HG03575 (cell line): ENCODE results near the gene NOL3.

Source experiments
- ATAC-seq: cut with Tn5 transposase; IDR thresholded peaks from one replicate; pipeline ENCODE4 v1.9.1; 2021; ENCODE audit not compliant: unreplicated experiment, insufficient number of reproducible peaks, low FRiP score; ENCODE audit errors: extremely low read depth

The NOL3 gene

DNA sequence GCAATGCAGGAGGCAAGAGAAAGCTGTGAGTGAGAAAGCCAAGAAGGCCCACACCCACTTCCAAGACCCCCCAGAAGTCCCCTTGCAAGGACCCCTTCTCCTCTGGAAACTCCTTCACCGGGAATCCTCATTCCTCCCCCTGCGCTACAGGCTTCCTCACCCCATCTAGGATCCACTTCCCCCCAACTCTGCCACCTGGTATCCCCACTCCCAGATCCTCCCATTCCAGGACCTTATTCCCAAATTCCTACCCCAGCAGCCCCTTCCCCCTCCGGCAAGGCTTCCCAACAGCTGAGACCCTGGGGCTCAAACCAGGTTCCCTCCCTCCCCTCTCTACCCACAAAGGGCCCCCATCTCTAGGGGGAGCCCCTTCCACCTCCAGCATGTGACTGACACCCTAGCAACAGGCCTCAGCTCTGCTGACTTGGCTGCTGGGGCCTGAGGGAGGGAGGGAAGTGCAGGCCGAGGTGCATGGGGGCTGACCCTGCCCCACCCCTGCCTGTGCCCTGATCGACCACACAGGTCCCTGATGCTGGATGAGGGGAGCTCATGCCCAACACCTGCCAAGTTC is 3.7 kb upstream of the NOL3 start:
- ATAC-seq = no peak

DNA sequence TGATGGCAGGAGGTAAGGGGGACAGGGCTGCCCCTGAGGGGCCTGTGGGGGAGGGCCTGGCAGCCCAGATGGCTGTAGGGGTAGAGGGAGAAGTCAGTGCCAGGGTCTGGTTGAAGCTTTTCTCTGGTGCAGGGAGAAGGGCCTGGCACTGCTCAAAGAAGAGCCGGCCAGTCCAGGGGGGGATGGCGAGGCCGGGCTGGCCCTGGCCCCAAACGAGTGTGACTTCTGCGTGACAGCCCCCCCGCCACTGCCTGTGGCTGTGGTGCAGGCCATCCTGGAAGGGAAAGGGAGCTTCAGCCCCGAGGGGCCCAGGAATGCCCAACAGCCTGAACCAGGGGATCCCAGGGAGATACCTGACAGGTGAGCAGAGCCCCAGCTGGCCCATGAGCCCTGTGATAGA is 2.8 kb upstream of the NOL3 start:
- ATAC-seq = no peak

DNA sequence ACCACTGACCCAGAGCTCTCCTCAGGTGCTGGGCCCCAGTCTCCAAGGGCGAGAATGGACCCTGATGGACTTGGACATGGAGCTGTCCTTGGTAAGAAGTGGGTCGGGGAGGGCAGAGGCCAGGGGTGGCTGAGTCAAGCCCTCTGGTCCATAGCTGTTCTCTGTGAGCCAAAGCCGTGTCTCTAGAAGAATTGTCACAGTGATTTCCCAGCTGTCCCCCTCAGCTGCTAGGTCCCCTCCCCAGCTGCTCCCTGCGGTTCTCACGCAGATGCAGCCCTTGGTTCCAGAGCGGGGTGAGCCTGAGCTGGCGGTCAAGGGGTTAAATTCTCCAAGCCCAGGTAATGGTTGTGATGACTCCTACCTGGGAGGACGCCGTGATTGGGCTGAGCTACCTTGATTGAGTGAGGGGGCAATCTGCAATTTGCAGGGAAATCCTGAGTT is 1.3 kb upstream of the NOL3 start:
- no peak for ATAC-seq

DNA sequence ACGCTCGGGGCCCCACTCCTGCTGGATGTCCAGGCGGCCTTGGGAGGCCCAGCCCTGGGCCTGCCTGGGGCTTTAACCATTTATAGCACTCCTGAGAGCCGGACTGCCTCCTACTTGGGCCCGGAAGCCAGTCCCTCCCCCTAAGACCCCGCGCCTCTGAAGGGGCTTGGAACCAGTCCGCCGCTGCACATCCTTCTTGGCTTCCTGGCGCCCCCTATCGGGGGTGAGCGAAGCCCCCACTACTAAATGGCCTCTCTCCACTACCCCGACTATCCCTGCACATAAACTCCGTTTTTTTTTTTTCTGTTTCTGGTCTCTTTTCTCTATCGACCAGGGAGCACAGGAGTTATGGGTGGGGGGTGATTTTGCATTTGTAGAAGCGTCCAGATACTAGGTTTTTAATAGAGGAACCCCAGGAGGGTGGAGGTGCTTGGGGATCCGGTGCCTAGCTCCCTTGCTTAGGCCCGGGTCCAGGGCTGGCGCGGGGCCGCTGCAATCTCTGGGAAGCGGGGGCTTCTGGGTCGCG is 633 bp upstream of the NOL3 start:
- no peak for ATAC-seq

DNA sequence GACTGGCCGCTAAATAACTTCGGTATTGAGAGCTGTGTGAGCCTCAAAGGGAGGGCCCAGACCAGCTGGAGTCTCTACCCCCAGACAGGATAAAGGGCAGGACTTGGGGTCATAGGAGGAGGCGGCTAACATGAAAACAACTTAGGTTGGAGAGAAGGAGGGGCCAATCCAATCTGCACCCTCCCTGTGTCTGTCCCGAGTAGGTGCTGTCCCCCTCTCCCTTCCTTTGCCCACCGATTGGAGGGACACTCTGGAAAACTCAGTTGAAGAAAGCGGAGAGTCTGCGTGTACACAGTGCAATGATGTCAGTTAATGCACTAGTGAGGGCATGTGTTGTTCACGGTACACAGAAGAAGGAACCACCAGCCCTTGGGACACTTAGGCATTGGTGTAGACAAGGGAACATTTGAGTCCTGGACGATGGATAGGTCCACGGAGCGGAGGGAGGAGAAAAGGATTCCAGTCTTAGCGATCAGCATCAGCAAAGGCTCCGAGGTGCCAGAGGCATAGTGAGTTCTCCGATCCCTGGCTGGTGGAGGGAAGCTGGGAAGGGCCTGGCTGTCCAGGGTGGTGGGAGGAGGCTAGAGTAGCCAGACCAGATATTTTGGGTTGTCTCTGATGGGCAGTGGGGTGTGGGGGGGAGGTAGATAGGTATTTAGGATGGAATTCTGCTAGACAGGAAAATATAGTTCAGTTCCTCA is 761 bp downstream of the NOL3 start:
- ATAC-seq = no peak

DNA sequence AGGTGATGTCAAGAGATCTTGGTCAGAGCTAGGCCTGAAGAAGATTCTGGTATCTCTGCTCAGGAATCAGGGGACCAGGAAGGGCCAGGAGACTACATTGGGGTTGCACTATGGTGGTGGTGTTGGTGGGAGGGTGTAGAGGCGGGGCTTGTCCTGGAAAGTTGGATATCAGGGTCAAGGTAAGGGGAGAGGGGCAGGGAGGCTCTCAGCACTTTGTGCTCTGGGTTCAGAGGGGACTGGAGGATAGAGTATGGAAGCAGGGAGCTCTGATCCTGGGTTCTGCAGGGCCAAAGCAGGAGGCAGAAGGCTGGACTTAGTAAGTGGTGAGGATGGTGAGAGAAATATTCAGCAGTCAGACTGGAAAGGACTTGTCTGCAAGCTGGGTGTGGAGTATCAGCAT is 3.0 kb downstream of the NOL3 start:
- no peak for ATAC-seq

DNA sequence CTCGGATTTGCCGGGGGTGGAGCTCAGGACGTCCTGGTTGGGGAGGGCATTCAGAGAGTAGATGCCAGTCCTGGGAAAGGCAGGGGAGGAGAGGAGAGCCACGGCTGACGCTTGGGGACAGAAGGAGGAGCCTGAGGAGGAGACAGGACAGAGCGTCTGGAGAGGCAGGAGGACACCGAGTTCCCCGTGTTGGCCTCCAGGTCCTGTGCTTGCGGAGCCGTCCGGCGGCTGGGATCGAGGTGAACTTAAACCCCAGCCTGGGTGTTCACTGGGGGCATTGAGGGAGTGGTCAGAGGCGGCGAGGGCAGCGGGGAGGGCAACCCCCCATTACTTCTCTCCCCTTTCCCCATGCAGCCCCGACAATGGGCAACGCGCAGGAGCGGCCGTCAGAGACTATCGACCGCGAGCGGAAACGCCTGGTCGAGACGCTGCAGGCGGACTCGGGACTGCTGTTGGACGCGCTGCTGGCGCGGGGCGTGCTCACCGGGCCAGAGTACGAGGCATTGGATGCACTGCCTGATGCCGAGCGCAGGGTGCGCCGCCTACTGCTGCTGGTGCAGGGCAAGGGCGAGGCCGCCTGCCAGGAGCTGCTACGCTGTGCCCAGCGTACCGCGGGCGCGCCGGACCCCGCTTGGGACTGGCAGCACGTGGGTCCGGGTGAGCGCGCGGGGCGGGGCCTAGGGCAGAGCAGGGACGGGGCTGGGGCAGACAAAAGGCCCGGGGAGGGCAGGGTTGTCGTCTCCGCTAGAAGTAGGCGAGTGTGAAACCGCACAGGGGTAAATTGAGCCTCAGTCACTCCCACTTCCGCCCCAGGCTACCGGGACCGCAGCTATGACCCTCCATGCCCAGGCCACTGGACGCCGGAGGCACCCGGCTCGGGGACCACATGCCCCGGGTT is 3.7 kb downstream of the NOL3 start:
- ATAC-seq = no peak

DNA sequence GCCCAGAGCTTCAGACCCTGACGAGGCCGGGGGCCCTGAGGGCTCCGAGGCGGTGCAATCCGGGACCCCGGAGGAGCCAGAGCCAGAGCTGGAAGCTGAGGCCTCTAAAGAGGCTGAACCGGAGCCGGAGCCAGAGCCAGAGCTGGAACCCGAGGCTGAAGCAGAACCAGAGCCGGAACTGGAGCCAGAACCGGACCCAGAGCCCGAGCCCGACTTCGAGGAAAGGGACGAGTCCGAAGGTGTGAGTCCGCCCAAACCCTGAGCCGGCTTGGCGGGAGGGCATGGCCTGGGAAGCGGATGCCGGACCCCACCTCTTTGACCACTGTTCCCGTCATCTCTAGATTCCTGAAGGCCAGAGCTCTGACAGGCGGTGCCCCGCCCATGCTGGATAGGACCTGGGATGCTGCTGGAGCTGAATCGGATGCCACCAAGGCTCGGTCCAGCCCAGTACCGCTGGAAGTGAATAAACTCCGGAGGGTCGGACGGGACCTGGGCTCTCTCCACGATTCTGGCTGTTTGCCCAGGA is 4.4 kb downstream of the NOL3 start:
- no peak for ATAC-seq

DNA sequence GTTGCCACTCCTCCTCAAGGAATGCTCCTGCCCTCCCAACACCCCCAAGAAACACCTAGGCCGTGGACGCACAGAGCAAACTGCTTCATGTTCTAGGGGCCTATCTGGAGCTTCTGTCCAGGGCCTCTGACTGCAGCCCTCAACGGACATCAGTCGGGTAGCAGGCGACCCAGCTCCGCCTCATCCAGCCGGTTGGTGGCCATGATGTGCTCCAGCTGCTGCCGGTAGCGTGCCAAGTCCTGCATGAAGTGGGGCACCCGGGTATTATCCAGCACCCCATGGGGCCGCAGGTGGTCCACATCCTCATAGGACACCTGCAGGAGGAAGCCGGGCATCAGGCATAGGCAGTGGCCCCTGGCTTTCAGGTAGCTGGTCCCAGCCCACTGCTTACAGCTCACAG is 6.3 kb downstream of the NOL3 start:
- ATAC-seq = no peak

DNA sequence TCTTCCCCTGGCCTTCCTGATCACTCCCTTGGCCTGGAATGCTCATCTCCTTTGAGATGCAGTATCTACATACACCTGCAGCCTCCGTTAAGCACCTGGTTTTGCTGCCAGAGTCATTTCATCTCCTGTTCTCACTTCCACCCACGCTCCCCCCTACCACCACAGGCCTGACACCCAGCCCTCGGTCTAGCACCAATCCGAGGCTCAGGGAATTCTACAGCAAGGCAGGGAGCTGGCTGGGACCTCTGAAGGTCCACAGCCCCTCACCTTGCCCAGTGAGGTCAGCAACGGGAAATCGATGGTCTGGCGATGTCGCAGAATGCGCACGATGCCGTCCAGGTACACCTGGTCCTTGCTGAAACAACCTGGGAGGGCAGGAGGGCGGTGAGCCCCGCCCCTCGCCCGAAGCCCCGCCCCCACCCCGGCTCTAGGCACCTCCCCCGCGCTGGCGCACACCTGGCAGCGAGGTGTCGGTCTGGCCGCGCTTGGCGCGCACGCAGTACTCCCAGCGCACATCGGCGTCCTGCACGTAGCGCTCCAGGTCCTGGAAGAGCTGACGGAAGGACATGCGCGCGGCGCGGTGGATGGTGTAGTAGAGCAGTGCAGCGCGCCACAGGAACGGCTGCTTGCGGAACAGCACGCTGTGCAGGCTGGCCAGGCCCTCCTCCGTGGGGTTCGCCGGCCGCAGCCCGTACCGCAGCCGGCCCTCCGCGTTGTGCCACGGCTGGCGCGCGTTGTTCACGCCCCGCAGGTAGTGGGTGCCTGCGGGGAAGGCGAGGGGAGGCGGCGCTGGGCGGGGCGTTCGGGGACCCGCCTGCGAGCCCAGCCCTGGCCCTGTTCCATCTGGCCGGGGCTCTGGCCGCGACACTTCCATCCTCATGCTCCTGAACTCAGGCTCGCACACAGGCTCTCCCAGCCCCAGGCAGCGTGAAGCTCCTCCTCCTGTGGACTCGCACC is 7.7 kb downstream of the NOL3 start:
- no peak for ATAC-seq

DNA sequence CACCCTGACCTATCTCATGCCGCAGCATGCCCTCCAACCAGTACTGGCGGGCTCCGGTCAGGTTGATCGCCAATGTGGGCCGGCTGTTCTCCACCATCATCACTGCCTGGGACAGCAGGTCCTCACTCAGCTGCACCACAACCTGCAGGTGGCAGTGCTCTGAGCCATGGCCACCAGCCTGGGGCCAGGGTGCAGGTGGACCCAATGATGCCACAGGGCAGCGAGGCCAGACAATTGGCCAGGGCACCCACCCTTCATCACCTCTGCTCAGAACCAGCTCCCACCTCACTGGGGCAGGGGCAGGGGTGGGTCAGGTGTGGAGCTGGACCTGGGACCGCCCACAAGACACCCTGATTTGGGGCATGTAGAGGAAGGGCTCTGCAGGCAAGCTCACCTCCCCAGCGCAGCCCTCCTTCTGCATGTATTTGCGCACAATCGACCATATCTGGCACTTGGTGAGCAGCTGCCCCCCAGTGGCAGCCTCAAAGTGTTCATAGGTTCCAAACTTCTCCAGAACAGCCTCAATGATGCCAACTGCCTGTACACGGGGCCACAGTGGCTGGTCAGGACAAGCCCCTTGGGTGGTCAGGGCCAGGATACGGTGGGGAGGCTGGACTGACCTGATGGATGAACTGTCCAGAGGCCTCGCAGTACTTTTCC is 9.2 kb downstream of the NOL3 start:
- no peak for ATAC-seq

DNA sequence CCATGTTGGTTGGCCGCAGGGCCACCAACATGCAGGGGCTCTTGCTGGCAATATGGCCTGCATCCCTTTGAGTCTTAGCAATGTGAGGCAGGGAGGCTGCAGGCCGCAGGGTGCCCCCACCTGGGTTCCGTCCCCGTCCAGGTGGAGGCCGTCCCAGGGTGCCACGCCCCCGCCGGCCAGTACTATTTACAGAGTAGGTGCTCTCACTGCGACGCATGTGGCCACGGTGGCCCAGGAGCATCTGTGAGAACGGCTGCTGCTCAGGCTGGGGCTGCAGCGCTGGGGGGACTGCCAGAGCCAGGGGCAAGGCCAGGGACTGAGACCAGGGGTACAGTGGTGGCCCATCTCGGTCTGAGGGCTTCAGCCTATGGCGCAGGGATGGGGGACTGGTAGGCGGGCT is 9.8 kb downstream of the NOL3 start:
- ATAC-seq = no peak

DNA sequence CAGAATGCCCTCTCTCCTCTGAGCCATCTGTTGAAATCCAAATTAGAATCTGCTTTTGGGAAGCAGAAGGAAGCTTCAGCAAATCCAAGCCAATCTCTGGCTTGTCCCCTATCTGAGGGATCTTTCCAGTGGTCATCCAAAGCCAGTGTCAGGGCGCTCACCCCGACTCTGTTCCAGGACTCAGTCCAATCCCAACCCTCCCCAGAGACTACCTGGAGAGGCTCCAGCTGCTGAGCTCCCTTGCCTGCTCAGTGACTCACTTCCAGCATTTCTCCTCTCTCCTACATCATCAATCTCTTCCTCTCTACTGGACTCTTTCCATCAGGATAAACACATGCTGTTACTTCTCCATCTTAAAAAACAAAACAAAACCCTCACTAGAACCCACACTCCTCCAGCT is 11.0 kb downstream of the NOL3 start:
- no peak for ATAC-seq

DNA sequence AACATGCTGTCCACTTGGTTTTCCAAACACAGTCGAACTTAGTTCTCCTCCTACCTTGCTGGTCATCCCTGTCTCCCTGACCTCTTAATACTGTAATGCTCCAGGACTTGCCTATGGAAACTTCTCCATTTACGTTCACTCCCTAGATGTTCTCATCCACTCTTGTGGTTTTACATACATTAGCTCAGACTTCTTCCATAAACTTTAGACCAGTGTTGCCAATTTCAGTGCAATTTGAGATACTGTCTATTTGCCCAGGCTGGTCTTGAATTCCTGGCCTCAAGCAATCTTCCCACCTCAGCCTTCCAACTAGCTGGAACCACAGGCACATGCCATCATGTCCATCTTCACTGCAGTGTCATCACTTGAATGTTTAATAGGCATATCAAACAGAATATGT is 11.9 kb downstream of the NOL3 start:
- ATAC-seq = no peak

DNA sequence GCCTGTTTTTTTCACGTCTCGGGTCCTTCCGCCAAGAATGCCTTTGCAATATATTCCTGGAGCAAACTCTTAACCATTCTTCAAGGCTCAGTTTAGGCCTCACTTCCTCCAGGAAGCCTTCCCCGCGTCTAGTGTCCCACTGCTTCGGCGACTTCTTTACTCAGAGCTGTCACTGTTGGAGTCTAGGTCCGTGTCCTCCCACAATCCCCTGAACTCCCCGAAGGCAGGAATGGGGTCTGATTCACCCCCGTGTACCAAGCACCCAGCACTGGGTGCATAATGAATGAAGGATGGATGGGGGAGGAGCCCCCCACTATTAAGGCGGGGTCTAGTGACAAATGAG is 12.9 kb downstream of the NOL3 start:
- ATAC-seq = no peak

DNA sequence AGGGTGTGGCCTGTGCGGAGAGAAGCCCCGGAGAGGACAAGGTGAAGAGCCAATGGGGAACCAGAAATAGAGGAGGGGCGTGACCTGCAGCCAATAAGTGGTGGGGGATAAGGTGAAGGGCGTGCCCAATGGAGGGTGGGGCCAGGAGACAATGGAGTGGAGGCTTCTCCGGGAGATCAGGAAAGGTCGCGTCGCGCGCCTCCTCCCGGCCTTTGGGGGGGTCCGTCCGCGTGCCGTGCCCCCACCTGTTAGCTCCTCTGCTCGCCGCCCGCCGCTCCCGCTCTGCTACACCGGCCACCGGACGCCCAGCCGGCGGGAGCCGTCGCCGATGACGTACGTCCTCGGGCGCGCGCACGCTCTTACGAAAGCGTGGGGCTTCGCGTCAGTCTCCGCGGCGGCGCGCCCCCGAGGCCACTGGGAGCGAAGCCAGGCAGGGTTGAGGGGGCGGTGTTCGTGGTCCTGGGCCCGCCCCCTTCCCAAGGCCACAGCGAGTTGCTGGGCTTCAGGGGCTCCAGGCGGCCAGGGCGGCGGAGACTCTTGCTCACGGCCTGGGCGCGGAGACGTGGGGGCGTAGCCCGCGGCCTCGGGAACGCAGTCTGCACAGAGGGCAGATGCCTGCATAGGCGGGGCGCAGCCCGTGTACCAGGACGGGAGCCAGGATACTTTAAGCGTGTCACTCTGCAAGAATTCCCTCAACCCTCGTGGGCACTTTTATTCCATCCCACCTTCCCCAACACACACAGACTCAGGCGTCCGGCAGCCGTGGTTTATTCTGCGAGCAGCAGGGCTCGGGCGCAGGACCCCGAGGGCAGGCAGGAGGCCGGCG is 13.5 kb downstream of the NOL3 start, which contains the start of gene MATCAP1:
TSS of gene MATCAP1 (minus strand) at position 337 of the 826 bp plus-strand sequence. CDS start 3,353 bp downstream, outside the sequence.
- ATAC-seq = peak; percentile 71

DNA sequence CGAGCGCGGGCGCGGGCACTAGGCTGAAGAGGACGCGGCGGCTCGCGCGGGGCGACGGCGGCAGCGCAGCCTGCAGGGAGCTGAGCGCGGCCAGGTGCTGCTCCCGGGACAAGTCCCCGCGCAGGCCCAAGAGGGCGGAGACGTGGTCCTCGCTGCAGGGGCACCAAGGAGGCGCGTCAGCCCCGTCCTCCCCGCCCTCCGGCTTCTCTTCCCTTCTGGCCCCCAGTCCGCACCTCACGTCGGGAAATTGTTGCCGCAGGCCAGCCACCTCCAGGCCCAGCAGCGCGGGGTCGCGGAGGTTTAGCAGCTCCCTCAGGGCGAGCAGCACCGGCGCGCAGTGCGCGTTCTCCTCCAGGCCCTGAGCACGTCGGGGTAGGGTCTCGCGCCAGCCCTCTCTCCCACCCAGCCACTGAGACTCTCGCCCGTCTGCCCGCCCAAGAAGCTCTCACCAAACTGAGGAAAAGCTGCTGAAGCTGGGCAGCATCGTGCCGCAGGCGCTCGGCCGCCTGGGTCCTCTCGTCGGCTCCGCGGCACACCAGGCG is 14.2 kb downstream of the NOL3 start:
- no peak for ATAC-seq
